Measurements from ENCODE around the gene SLC25A44. TPM values are rescaled to one million over a fixed set of nuclear protein-coding genes. Genes with fewer than 3 reads are reported as not detected.

SLC25A44 gene
- total and polyA plus RNA-seq, 2 donors (not counting 1 experiment from before 2014, with no cell fraction given) = 14.9 to 27.2 TPM

DNA sequence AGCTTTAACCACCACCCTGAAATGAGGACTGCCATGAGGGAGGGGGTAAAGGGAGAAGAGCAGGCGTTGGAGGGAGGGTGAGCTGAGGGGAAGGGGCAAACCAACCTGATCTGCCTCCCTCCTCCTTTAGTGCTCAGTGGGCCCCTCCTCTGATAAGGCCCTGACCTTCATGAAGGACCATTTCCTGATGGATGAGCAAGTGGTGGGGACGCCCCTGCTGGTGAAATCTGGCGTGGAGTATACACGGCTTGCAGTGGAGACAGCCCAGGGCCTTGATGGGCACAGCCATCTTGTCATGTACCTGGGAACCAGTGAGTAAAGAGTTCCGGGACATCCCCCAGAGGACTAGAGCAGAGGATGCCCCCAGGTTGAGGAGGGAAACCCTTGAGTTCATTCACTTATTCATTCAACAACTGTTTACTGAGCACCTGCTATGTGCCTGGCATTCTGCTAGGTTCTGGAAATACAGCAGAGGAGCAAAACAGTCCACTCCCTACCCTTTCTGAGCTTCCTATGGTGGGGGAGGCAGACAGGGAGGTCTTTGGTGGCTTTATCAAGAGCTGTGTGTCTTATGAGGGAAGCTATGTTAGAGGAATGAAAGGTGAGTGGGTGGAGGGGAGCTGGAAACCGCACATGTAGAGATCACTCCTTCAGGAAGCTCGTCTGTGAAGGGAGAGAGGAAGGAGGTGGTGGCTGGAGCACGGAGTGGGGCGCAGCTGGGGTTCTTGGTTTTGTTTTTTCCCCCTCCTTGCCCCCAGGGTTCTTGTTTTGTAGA is 21.0 kb upstream of the SLC25A44 start:
- no peaks in the 10 kb centered on the region for H3K9me3 ChIP-seq (ENCODE audit: control extremely low read depth in 1 of 3, control insufficient read depth in 2 of 3, insufficient read depth in 1 of 3, low read length in 2 of 3)
- H3K9ac ChIP-seq (ENCODE audit: low read length) = no peak overlapping the region
- peaks cover 0 to 9% of the 10 kb centered on the region in 2 experiments for H3K36me3 ChIP-seq (replicated peaks in 1 of 2; ENCODE audit: control extremely low read depth in 1 of 2, control insufficient read depth in 1 of 2, extremely low read depth in 1 of 2, insufficient read depth in 2 of 2, low read length in 1 of 2)
- no peak overlapping the region for H3K4me2 ChIP-seq (replicated peaks; ENCODE audit: low read depth, low read length, poor library complexity, severe bottlenecking)
- no peak for ATAC-seq (ENCODE audit: low read depth)
- H3K9me3 Mint-ChIP-seq (ENCODE audit: insufficient read depth) = no peaks in the 10 kb centered on the region
- no peaks in the 10 kb centered on the region for H3K79me2 ChIP-seq (ENCODE audit: control insufficient read depth, insufficient read depth, low read length)
- H3K27me3 Mint-ChIP-seq = no peaks in the 10 kb centered on the region
- no peak overlapping the region for H3K4me3 Mint-ChIP-seq
- no peaks in the 10 kb centered on the region for H3K27me3 ChIP-seq (replicated peaks in 1 of 4; ENCODE audit: control extremely low read depth in 1 of 4, control insufficient read depth in 3 of 4, insufficient read depth in 4 of 4, low read length in 3 of 4)
- CTCF ChIA-PET = interaction anchor here (0.6 to 1.7 kb wide), 3 partner anchors 19 to 447 kb away, joined by 3 read pairs; partner anchors contain the start of gene SEMA4A
- POLR2A ChIA-PET = no interaction called here
- intact Hi-C loops (cut with micrococcal nuclease) = no loop called here
- H3K27ac ChIP-seq (ENCODE audit: low read length in 2 of 2) = no peak overlapping the region
- WGBS (ENCODE audit: insufficient coverage) = 86% methylated on average over 8 of the region's 9 CpGs
- no peak for DNase-seq
- H3K4me1 ChIP-seq (ENCODE audit: control insufficient read depth in 2 of 2, insufficient read depth in 2 of 2, low read length in 2 of 2) = no peaks in the 10 kb centered on the region
- no peak overlapping the region for H2AFZ ChIP-seq (ENCODE audit: insufficient read depth, low read depth, low read length, poor library complexity, severe bottlenecking)
- H3K27ac Mint-ChIP-seq = no peak overlapping the region
- no peak overlapping the region for H3K4me3 ChIP-seq (ENCODE audit: control extremely low read depth in 1 of 5, extremely low read depth in 1 of 5, insufficient read depth in 1 of 5, low read depth in 2 of 5, low read length in 4 of 5)
- TF ChIP-seq CTCF (IDR thresholded peaks at IDR 0.05) (no peak), EZH2 (IDR thresholded peaks at IDR 0.05; ENCODE audit: borderline replicate concordance, insufficient read depth, low read depth, low read length, poor library complexity, severe bottlenecking) (no peak)
- H3K4me1 Mint-ChIP-seq = no peaks in the 10 kb centered on the region
- no peaks in the 10 kb centered on the region for H4K20me1 ChIP-seq (ENCODE audit: control insufficient read depth, insufficient read depth, low read length, poor library complexity, severe bottlenecking)

- ChIA-PET POLR2A (no interaction called here), CTCF (no interaction called here)
- H3K4me2 ChIP-seq (replicated peaks; ENCODE audit: low read depth, low read length, poor library complexity, severe bottlenecking) = no peak overlapping the region
- no peak overlapping the region for H2AFZ ChIP-seq (ENCODE audit: insufficient read depth, low read depth, low read length, poor library complexity, severe bottlenecking)
- intact Hi-C loops (cut with micrococcal nuclease) = no loop called here
- WGBS (ENCODE audit: insufficient coverage) = 96% methylated on average over 12 of the region's 12 CpGs
- no peak overlapping the region for H3K4me3 ChIP-seq (ENCODE audit: control extremely low read depth in 1 of 5, extremely low read depth in 1 of 5, insufficient read depth in 1 of 5, low read depth in 2 of 5, low read length in 4 of 5)
- DNase-seq (no peak), ATAC-seq (ENCODE audit: low read depth) (no peak)
- Mint-ChIP-seq H3K4me1 (peaks cover 5% of the 10 kb centered on the region), H3K27me3 (no peaks in the 10 kb centered on the region), H3K9me3 (ENCODE audit: insufficient read depth) (no peaks in the 10 kb centered on the region), H3K4me3 (no peak overlapping the region), H3K27ac (peak overlapping the region; percentile 26)
- H3K27ac ChIP-seq (ENCODE audit: low read length in 2 of 2) = no peak overlapping the region
- H3K4me1 ChIP-seq (ENCODE audit: control insufficient read depth in 2 of 2, insufficient read depth in 2 of 2, low read length in 2 of 2) = no peaks in the 10 kb centered on the region
- H3K27me3 ChIP-seq (replicated peaks in 1 of 4; ENCODE audit: control extremely low read depth in 1 of 4, control insufficient read depth in 3 of 4, insufficient read depth in 4 of 4, low read length in 3 of 4) = no peaks in the 10 kb centered on the region
- H3K9ac ChIP-seq (ENCODE audit: low read length) = no peak overlapping the region
- TF ChIP-seq CTCF (IDR thresholded peaks at IDR 0.05) = no peak
- TF ChIP-seq EZH2 (IDR thresholded peaks at IDR 0.05; ENCODE audit: borderline replicate concordance, insufficient read depth, low read depth, low read length, poor library complexity, severe bottlenecking) = no peak
- H4K20me1 ChIP-seq (ENCODE audit: control insufficient read depth, insufficient read depth, low read length, poor library complexity, severe bottlenecking) = no peaks in the 10 kb centered on the region
- peaks cover 0 to 9% of the 10 kb centered on the region in 2 experiments for H3K36me3 ChIP-seq (replicated peaks in 1 of 2; ENCODE audit: control extremely low read depth in 1 of 2, control insufficient read depth in 1 of 2, extremely low read depth in 1 of 2, insufficient read depth in 2 of 2, low read length in 1 of 2)
- no peaks in the 10 kb centered on the region for H3K79me2 ChIP-seq (ENCODE audit: control insufficient read depth, insufficient read depth, low read length)
- no peaks in the 10 kb centered on the region for H3K9me3 ChIP-seq (ENCODE audit: control extremely low read depth in 1 of 3, control insufficient read depth in 2 of 3, insufficient read depth in 1 of 3, low read length in 2 of 3)
Observed at GRCh38 chr1:156176610-156177210, 17.2 kb upstream of the SLC25A44 start.
